Esophagus muscularis mucosa (tissue), 4 donors: ENCODE results near the gene TXNDC11. TPM values are rescaled to one million over a fixed set of nuclear protein-coding genes. Genes with fewer than 3 reads are reported as not detected.

Experiments used
- DNase-seq: peaks from one replicate; pipeline ENCODE4 v3.0.0-alpha.2; 2017; ENCODE audit errors: extremely low spot score
- H3K27ac ChIP-seq, 4 donors: fragments of 200-600 bp; sonication (generic); replicated peaks in 1 of 4; 1 replicate in 3 of 4; 2 replicates in 1 of 4; pipeline ENCODE4 v1.5.1; 2016 to 2019; ENCODE audit warnings: mild to moderate bottlenecking in 1 of 4
- H3K27me3 ChIP-seq, 4 donors: fragments of 200-600 bp; sonication (generic); one replicate each; pipeline versions ENCODE4 v1.5.1 to v1.6.0; 2016 to 2019
- H3K36me3 ChIP-seq, 4 donors: fragments of 200-600 bp; sonication (generic); one replicate each; pipeline ENCODE4 v1.5.1; 2016 to 2019
- H3K4me1 ChIP-seq, 4 donors: fragments of 200-600 bp; sonication (generic); one replicate each; pipeline ENCODE4 v1.5.1; 2016 to 2019
- H3K4me3 ChIP-seq, 4 donors: fragments of 200-600 bp; sonication (generic); 1 replicate in 2 of 4; 2 replicates in 2 of 4; pipeline ENCODE4 v1.5.1; 2016 to 2019; ENCODE audit warnings: mild to moderate bottlenecking in 4 of 4, moderate library complexity in 1 of 4
- H3K9me3 ChIP-seq, 4 donors: fragments of 200-600 bp; sonication (generic); 1 replicate in 3 of 4; 2 replicates in 1 of 4; pipeline ENCODE4 v1.5.1; 2016 to 2019
- CTCF ChIP-seq, 3 experiments: fragments of 200-600 bp in 2 of 3; fragments of 450-650 bp in 1 of 3; sonication (generic) in 2 of 3; IDR thresholded peaks; one replicate each; pipeline ENCODE4 v1.5.1; 2017 to 2019; ENCODE audit warnings: antibody characterized with exemption in 3 of 3, mild to moderate bottlenecking in 2 of 3, moderate library complexity in 1 of 3
- EP300 ChIP-seq: sonication (generic); formaldehyde crosslinking; IDR thresholded peaks from one replicate; pipeline ENCODE4 v1.6.1; 2017; ENCODE audit warnings: antibody characterized with exemption
- POLR2A ChIP-seq: fragments of 450-650 bp; IDR thresholded peaks from one replicate; pipeline ENCODE4 v1.6.1; 2017; ENCODE audit warnings: antibody characterized with exemption, moderate library complexity, mild to moderate bottlenecking, low read depth
- POLR2AphosphoS5 ChIP-seq, 2 donors: sonication (generic); formaldehyde crosslinking; IDR thresholded peaks; one replicate each; pipeline ENCODE4 v1.6.1; 2017; ENCODE audit warnings: antibody characterized with exemption in 2 of 2
- WGBS: methylation state at CpG from one replicate; pipeline ENCODE4 v1.1.5; 2018; 5-methylcytosine and 5-hydroxymethylcytosine counted together
- intact Hi-C: fragments of 100-400 bp; cut with DNase I; formaldehyde crosslinking; loops from one replicate; pipeline ENCODE4 v1.15.1; 2023
- total RNA-seq, 4 donors: library from RNA; depleted of rRNA; stranded (reverse); fragments of >200 nt; gene quantifications; one replicate each; pipeline versions ENCODE4 v1.1.0 to v1.2.1, GENCODE V29; 2016

TXNDC11 gene
- total RNA-seq, 4 donors from 2014 or later, result 32.4 to 47.2 (median 38.2) TPM

GRCh38 chr16:11639925-11640899 is 102.4 kb downstream of the TXNDC11 start:
- no peak for TF ChIP-seq CTCF (IDR thresholded peaks at IDR 0.05)
- peak; percentile 91 to 92 for TF ChIP-seq POLR2AphosphoS5 (IDR thresholded peaks at IDR 0.05)
- TF ChIP-seq EP300, result peak; percentile 74
- TF ChIP-seq POLR2A, result peak; percentile 4
- Histone ChIP-seq H3K27ac (peak overlapping the region; percentile 76 to 85 (median 80)), H3K9me3 (no peaks in the 10 kb centered on the region), H3K4me3 (peak overlapping the region in 2 of 4 donors; percentile 3 to 16), H3K4me1 (peaks cover 16 to 24% (median 23%) of the 10 kb centered on the region in 4 donors), H3K27me3 (no peaks in the 10 kb centered on the region), H3K36me3 (no peaks in the 10 kb centered on the region)
- DNase-seq, result no peak
- 47% methylated on average over 23 of the region's 25 CpGs for WGBS
- intact Hi-C loops, result loop anchor here (2.0 to 5.0 kb wide), 2 partner anchors 107 to 233 kb away; no protein-coding TSS in a partner anchor

- 49% methylated on average over 4 of the region's 4 CpGs for WGBS
- peak overlapping the region in 3 of 4 donors; percentile 76 to 85 (median 82) for H3K27ac ChIP-seq
These were observed 103.6 kb downstream of the TXNDC11 start for GRCh38 chr16:11639008-11639562.

GRCh38 chr16:11638140-11638539 is 104.5 kb downstream of the TXNDC11 start:
- Histone ChIP-seq H3K27me3 (no peaks in the 10 kb centered on the region), H3K27ac (no peak overlapping the region), H3K4me3 (no peak overlapping the region), H3K36me3 (no peaks in the 10 kb centered on the region), H3K9me3 (no peaks in the 10 kb centered on the region), H3K4me1 (peaks cover 16 to 34% (median 32%) of the 10 kb centered on the region in 4 donors)
- intact Hi-C loops, result no loop called here
- no peak for DNase-seq
- 97% methylated on average over 4 of the region's 4 CpGs for WGBS
- TF ChIP-seq CTCF (IDR thresholded peaks at IDR 0.05) (no peak), POLR2AphosphoS5 (IDR thresholded peaks at IDR 0.05) (no peak), POLR2A (no peak), EP300 (no peak)

More at GRCh38 chr16:11639008-11639562, 103.6 kb downstream of the TXNDC11 start:
- Histone ChIP-seq H3K4me1 (peaks cover 16 to 25% (median 23%) of the 10 kb centered on the region in 4 donors), H3K4me3 (no peak overlapping the region), H3K36me3 (no peaks in the 10 kb centered on the region), H3K27me3 (no peaks in the 10 kb centered on the region), H3K9me3 (no peaks in the 10 kb centered on the region)
- intact Hi-C loops, result no loop called here
- no peak for TF ChIP-seq CTCF (IDR thresholded peaks at IDR 0.05)
- no peak for TF ChIP-seq EP300
- TF ChIP-seq POLR2A, result no peak
- TF ChIP-seq POLR2AphosphoS5 (IDR thresholded peaks at IDR 0.05), result no peak
- no peak for DNase-seq

GRCh38 chr16:11637320-11637719 is 105.3 kb downstream of the TXNDC11 start:
- no peak overlapping the region for H3K4me3 ChIP-seq
- H3K27ac ChIP-seq, result no peak overlapping the region
- intact Hi-C loops, result no loop called here
- no peaks in the 10 kb centered on the region for H3K27me3 ChIP-seq
- TF ChIP-seq POLR2A (no peak), CTCF (IDR thresholded peaks at IDR 0.05) (no peak), POLR2AphosphoS5 (IDR thresholded peaks at IDR 0.05) (no peak)
- no peak for DNase-seq
- no peaks in the 10 kb centered on the region for H3K9me3 ChIP-seq
- WGBS, result 90% methylated on average over 2 of the region's 5 CpGs
- no peaks in the 10 kb centered on the region for H3K36me3 ChIP-seq
- peaks cover 24 to 42% (median 40%) of the 10 kb centered on the region in 4 donors for H3K4me1 ChIP-seq
